NK-92 (cell line): Measurements from ENCODE around the gene HIRA.
"Not testable (repeated sequence)": the region's sequence is repeated elsewhere in the genome, so short reads cannot be mapped to it uniquely, and the experiment has no call there.

Source experiments
- DNase-seq: peaks from one replicate; lab custom pipeline; 2025; ENCODE audit not compliant: unreplicated experiment; lab: John Stamatoyannopoulos, UW

The HIRA gene

GRCh38 chr22:19463491-19464469 lies 32.2 kb upstream of the HIRA start:
- no peak for DNase-seq

GRCh38 chr22:19463008-19463407 lies 31.5 kb upstream of the HIRA start:
- no peak for DNase-seq

GRCh38 chr22:19461506-19461905 lies 30.0 kb upstream of the HIRA start:
- no peak for DNase-seq

GRCh38 chr22:19460036-19460435 lies 28.5 kb upstream of the HIRA start:
- DNase-seq: no peak

- no peak for DNase-seq
Measured at GRCh38 chr22:19457828-19458428, 26.4 kb upstream of the HIRA start.

GRCh38 chr22:19456541-19456940 lies 25.0 kb upstream of the HIRA start:
- DNase-seq: no peak

- DNase-seq: no peak
Measured at GRCh38 chr22:19455585-19456370, 24.2 kb upstream of the HIRA start.

- DNase-seq: no peak
Measured at GRCh38 chr22:19455033-19455432, 23.5 kb upstream of the HIRA start.

- no peak for DNase-seq
Measured at GRCh38 chr22:19454156-19454555, 22.6 kb upstream of the HIRA start.

- DNase-seq: no peak
Measured at GRCh38 chr22:19453718-19454117, 22.2 kb upstream of the HIRA start.

- DNase-seq: no peak
Measured at GRCh38 chr22:19451570-19451969, 20.0 kb upstream of the HIRA start.

GRCh38 chr22:19450363-19451175 lies 19.0 kb upstream of the HIRA start:
- no peak for DNase-seq

- DNase-seq: no peak
Measured at GRCh38 chr22:19449422-19449767, 17.9 kb upstream of the HIRA start.

GRCh38 chr22:19448739-19449421 lies 17.3 kb upstream of the HIRA start:
- DNase-seq: no peak

GRCh38 chr22:19448076-19448607 lies 16.6 kb upstream of the HIRA start:
- no peak for DNase-seq

GRCh38 chr22:19447330-19448075 lies 16.0 kb upstream of the HIRA start, which contains the start of gene C22orf39:
C22orf39 (minus strand) TSS chr22:19447711; CDS start chr22:19447688, 23 bp downstream.
- DNase-seq: peak; percentile 35

GRCh38 chr22:19446603-19447329 lies 15.2 kb upstream of the HIRA start:
- no peak for DNase-seq

- not testable (repeated sequence) for DNase-seq
Measured at GRCh38 chr22:19445279-19445982, 13.9 kb upstream of the HIRA start.
